Epithelial cell of prostate (primary cell): ENCODE measurements around the gene BTBD17.

Source experiments
- DNase-seq: peaks from one replicate; pipeline ENCODE4 v3.0.0-alpha.2; 2011; ENCODE audit warnings: low read depth, low spot score
- H3K27ac ChIP-seq: fragments of 450-650 bp; 2 replicates; pipeline ENCODE4 v1.5.1; 2017; ENCODE audit warnings: mild to moderate bottlenecking

BTBD17 gene

GRCh38 chr17:74340470-74341023, 21.1 kb downstream of the BTBD17 start:
- H3K27ac ChIP-seq: no peak overlapping the region
- DNase-seq: no peak

- no peak overlapping the region for H3K27ac ChIP-seq
- no peak for DNase-seq
Measured at GRCh38 chr17:74339537-74340195, 22.0 kb downstream of the BTBD17 start.

GRCh38 chr17:74337834-74338500, 23.7 kb downstream of the BTBD17 start:
- H3K27ac ChIP-seq: no peak overlapping the region
- DNase-seq: no peak

- H3K27ac ChIP-seq: no peak overlapping the region
- DNase-seq: no peak
Measured at GRCh38 chr17:74336307-74336706, 25.4 kb downstream of the BTBD17 start.

- DNase-seq: no peak
Measured at GRCh38 chr17:74335529-74336062, 26.1 kb downstream of the BTBD17 start.

GRCh38 chr17:74334393-74335039, 27.2 kb downstream of the BTBD17 start:
- DNase-seq: no peak
- no peak overlapping the region for H3K27ac ChIP-seq

More at GRCh38 chr17:74335529-74336062, 26.1 kb downstream of the BTBD17 start:
- H3K27ac ChIP-seq: no peak overlapping the region

- no peak for DNase-seq
- H3K27ac ChIP-seq: no peak overlapping the region
Measured at GRCh38 chr17:74332763-74333283, 28.8 kb downstream of the BTBD17 start.

- no peak for DNase-seq
- H3K27ac ChIP-seq: no peak overlapping the region
Measured at GRCh38 chr17:74332017-74332650, 29.5 kb downstream of the BTBD17 start.

- no peak for DNase-seq
- H3K27ac ChIP-seq: no peak overlapping the region
Measured at GRCh38 chr17:74330446-74330845, 31.2 kb downstream of the BTBD17 start.

GRCh38 chr17:74329378-74329777, 32.3 kb downstream of the BTBD17 start:
- no peak for DNase-seq
- no peak overlapping the region for H3K27ac ChIP-seq

- no peak overlapping the region for H3K27ac ChIP-seq
- no peak for DNase-seq
Measured at GRCh38 chr17:74328487-74328886, 33.2 kb downstream of the BTBD17 start.

GRCh38 chr17:74326506-74326905, 35.2 kb downstream of the BTBD17 start:
- H3K27ac ChIP-seq: no peak overlapping the region

GRCh38 chr17:74325743-74326379, 35.8 kb downstream of the BTBD17 start, which contains the start of gene KIF19:
TSS of gene KIF19 (plus strand) at chr17:74326226. CDS start at chr17:74326350, 124 bp downstream.
- DNase-seq: no peak
- H3K27ac ChIP-seq: no peak within 1 kb of the TSS

More at GRCh38 chr17:74326506-74326905, 35.2 kb downstream of the BTBD17 start:
- no peak for DNase-seq

- no peak for DNase-seq
- H3K27ac ChIP-seq: no peak overlapping the region
Measured at GRCh38 chr17:74325376-74325742, 36.3 kb downstream of the BTBD17 start.

- H3K27ac ChIP-seq: no peak overlapping the region
- no peak for DNase-seq
Measured at GRCh38 chr17:74324521-74324920, 37.1 kb downstream of the BTBD17 start.

- H3K27ac ChIP-seq: no peak overlapping the region
- DNase-seq: no peak
Measured at GRCh38 chr17:74318391-74318790, 43.3 kb downstream of the BTBD17 start.

- no peak overlapping the region for H3K27ac ChIP-seq
- DNase-seq: no peak
Measured at GRCh38 chr17:74317071-74317470, 44.6 kb downstream of the BTBD17 start.

- H3K27ac ChIP-seq: no peak overlapping the region
- no peak for DNase-seq
Measured at GRCh38 chr17:74316220-74316619, 45.4 kb downstream of the BTBD17 start.

- H3K27ac ChIP-seq: no peak overlapping the region
- DNase-seq: no peak
Measured at GRCh38 chr17:74314877-74315276, 46.8 kb downstream of the BTBD17 start.

- DNase-seq: no peak
- no peak overlapping the region for H3K27ac ChIP-seq
Measured at GRCh38 chr17:74309902-74310301, 51.8 kb downstream of the BTBD17 start.
